GM23338 (cell line): ENCODE data around the gene CRACR2B.
A peak's percentile ranks its signal among the peaks of the same experiment; 100 is the strongest.

ENCODE experiments used
- EZH2 ChIP-seq: fragments of 200-600 bp; sonication (generic); IDR thresholded peaks from one replicate; pipeline ENCODE4 v1.8.0; 2017; ENCODE audit warnings: antibody characterized with exemption, mild to moderate bottlenecking, low read depth; ENCODE audit not compliant: unreplicated experiment
- EZH2phosphoT487 ChIP-seq: fragments of 200-600 bp; sonication (generic); IDR thresholded peaks from one replicate; pipeline ENCODE4 v1.8.1; 2018; ENCODE audit warnings: antibody characterized with exemption; ENCODE audit not compliant: unreplicated experiment
- JUNB ChIP-seq: IDR thresholded peaks from one replicate; pipeline ENCODE4 v1.6.1; 2016; ENCODE audit warnings: antibody characterized with exemption; ENCODE audit not compliant: unreplicated experiment
- NANOG ChIP-seq: IDR thresholded peaks from 2 replicates; pipeline ENCODE4 v1.6.1; 2016; ENCODE audit warnings: antibody characterized with exemption, borderline replicate concordance
- POLR2AphosphoS5 ChIP-seq: IDR thresholded peaks from 2 replicates; pipeline ENCODE4 v1.6.1; 2016; ENCODE audit warnings: antibody characterized with exemption, low read depth
- STAT1 ChIP-seq: IDR thresholded peaks from one replicate; pipeline ENCODE4 v1.6.1; 2016; ENCODE audit warnings: antibody characterized with exemption; ENCODE audit not compliant: unreplicated experiment
- ZNF331 ChIP-seq: fragments of 250-450 bp; sonication (Bioruptor Pico); IDR thresholded peaks from 2 replicates; pipeline ENCODE4 v1.5.0; 2020; ENCODE audit warnings: low read depth, mild to moderate bottlenecking, moderate library complexity
- TF ChIP-seq, protein P1 (sequence below), 2 experiments: fragments of 200-600 bp in 1 of 2; sonication (generic) in 1 of 2; conservative IDR thresholded peaks; 2 replicates each; pipeline versions ENCODE4 v1.5.1 to v1.6.1; 2016 to 2017; ENCODE audit warnings: antibody characterized with exemption in 2 of 2, low read depth in 2 of 2, mild to moderate bottlenecking in 2 of 2, moderate library complexity in 1 of 2
- TF ChIP-seq, protein P2 (sequence below): IDR thresholded peaks from 2 replicates; pipeline ENCODE4 v1.6.1; 2016; ENCODE audit warnings: antibody characterized with exemption
- TF ChIP-seq, protein P3 (sequence below): IDR thresholded peaks from one replicate; pipeline ENCODE4 v1.6.1; 2018; ENCODE audit warnings: antibody characterized with exemption; ENCODE audit not compliant: unreplicated experiment

DNA sequence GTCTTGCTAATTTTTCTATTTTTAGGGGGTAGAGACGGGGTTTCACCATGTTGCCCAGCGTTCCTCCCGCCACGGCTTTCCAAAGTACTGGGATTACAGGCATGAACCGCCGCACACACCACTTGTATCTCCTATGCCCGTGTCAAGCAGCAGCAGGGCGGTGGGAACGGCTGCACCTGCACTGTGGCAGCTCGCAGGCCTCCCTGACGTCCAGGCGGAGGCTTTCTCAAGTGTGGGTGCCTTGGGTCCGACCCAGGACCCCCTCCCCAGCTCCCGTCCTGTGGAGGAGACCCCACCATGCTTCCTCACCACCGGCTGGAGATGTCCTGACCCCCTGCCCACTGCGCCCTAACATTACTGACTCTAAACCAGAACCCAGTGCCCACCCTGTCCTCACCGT is 40.7 kb downstream of the CRACR2B start:
- TF ChIP-seq, protein P1, sequence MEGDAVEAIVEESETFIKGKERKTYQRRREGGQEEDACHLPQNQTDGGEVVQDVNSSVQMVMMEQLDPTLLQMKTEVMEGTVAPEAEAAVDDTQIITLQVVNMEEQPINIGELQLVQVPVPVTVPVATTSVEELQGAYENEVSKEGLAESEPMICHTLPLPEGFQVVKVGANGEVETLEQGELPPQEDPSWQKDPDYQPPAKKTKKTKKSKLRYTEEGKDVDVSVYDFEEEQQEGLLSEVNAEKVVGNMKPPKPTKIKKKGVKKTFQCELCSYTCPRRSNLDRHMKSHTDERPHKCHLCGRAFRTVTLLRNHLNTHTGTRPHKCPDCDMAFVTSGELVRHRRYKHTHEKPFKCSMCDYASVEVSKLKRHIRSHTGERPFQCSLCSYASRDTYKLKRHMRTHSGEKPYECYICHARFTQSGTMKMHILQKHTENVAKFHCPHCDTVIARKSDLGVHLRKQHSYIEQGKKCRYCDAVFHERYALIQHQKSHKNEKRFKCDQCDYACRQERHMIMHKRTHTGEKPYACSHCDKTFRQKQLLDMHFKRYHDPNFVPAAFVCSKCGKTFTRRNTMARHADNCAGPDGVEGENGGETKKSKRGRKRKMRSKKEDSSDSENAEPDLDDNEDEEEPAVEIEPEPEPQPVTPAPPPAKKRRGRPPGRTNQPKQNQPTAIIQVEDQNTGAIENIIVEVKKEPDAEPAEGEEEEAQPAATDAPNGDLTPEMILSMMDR (conservative IDR thresholded peaks at IDR 0.05; ENCODE audit: low read depth in 2 of 2): no peak
- TF ChIP-seq POLR2AphosphoS5 (0 out of 2 replicates have a peak, but pooled peaks have one; percentile 15), EZH2phosphoT487 (no peak), NANOG (no peak), EZH2 (no peak), ZNF331 (CRISPR knock-in tag) (no peak), JUNB (no peak), STAT1 (no peak)
- TF ChIP-seq, protein P2, sequence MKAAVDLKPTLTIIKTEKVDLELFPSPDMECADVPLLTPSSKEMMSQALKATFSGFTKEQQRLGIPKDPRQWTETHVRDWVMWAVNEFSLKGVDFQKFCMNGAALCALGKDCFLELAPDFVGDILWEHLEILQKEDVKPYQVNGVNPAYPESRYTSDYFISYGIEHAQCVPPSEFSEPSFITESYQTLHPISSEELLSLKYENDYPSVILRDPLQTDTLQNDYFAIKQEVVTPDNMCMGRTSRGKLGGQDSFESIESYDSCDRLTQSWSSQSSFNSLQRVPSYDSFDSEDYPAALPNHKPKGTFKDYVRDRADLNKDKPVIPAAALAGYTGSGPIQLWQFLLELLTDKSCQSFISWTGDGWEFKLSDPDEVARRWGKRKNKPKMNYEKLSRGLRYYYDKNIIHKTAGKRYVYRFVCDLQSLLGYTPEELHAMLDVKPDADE: no peak
- TF ChIP-seq, protein P3, sequence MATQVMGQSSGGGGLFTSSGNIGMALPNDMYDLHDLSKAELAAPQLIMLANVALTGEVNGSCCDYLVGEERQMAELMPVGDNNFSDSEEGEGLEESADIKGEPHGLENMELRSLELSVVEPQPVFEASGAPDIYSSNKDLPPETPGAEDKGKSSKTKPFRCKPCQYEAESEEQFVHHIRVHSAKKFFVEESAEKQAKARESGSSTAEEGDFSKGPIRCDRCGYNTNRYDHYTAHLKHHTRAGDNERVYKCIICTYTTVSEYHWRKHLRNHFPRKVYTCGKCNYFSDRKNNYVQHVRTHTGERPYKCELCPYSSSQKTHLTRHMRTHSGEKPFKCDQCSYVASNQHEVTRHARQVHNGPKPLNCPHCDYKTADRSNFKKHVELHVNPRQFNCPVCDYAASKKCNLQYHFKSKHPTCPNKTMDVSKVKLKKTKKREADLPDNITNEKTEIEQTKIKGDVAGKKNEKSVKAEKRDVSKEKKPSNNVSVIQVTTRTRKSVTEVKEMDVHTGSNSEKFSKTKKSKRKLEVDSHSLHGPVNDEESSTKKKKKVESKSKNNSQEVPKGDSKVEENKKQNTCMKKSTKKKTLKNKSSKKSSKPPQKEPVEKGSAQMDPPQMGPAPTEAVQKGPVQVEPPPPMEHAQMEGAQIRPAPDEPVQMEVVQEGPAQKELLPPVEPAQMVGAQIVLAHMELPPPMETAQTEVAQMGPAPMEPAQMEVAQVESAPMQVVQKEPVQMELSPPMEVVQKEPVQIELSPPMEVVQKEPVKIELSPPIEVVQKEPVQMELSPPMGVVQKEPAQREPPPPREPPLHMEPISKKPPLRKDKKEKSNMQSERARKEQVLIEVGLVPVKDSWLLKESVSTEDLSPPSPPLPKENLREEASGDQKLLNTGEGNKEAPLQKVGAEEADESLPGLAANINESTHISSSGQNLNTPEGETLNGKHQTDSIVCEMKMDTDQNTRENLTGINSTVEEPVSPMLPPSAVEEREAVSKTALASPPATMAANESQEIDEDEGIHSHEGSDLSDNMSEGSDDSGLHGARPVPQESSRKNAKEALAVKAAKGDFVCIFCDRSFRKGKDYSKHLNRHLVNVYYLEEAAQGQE: no peak
